ENCODE results near the gene ACP1.

The ACP1 gene

GRCh38 chr2:263022-263738, 1.6 kb upstream of the ACP1 start:
- peak overlapping the region; percentile 61 for H3K27ac Mint-ChIP-seq
- H3K4me3 Mint-ChIP-seq, result peak overlapping the region; percentile 78
- H3K36me3 Mint-ChIP-seq (ENCODE audit: low read depth), result peaks cover 53% of the 10 kb centered on the region
- H3K27me3 Mint-ChIP-seq, result no peaks in the 10 kb centered on the region
- H3K9me3 Mint-ChIP-seq, result peaks cover 13% of the 10 kb centered on the region
- peaks cover 39% of the 10 kb centered on the region for H3K4me1 Mint-ChIP-seq (ENCODE audit: low read depth)

GRCh38 chr2:263774-264492, 814 bp upstream of the ACP1 start, which contains the start of gene SH3YL1:
TSS of gene SH3YL1 (minus strand) at chr2:264032. CDS start at chr2:263984, 48 bp downstream.
- no peaks in the 10 kb centered on the region for H3K27me3 Mint-ChIP-seq
- peak within 1 kb of the TSS; percentile 94 for H3K27ac Mint-ChIP-seq
- H3K36me3 Mint-ChIP-seq (ENCODE audit: low read depth), result peaks cover 48% of the 10 kb centered on the region
- H3K4me1 Mint-ChIP-seq (ENCODE audit: low read depth), result peaks cover 46% of the 10 kb centered on the region
- peaks cover 6% of the 10 kb centered on the region for H3K9me3 Mint-ChIP-seq
- peak within 1 kb of the TSS; percentile 90 for H3K4me3 Mint-ChIP-seq

DNA sequence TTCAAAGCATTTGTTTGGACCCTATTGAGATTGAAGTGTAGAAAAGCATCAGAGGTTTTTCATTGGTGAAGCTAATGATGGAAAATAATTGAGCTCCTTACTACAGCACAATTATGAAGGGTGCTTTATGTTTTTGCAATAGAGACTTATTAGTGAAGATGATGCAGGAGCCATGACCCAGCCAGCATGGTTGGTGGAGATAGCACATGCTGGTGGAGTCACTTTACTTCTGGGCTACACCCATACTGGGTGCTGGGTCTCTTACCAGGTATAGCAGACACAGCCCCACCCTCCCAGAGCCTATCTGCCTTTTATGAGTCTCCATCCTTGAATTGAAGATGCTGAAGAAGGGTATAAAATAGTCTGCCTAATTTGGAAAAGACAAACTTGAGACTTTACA, 3.6 kb downstream of the ACP1 start:
- Mint-ChIP-seq H3K27ac (no peak overlapping the region), H3K36me3 (ENCODE audit: low read depth) (peaks cover 52% of the 10 kb centered on the region), H3K9me3 (no peaks in the 10 kb centered on the region), H3K4me1 (ENCODE audit: low read depth) (peaks cover 64% of the 10 kb centered on the region), H3K4me3 (no peak overlapping the region), H3K27me3 (no peaks in the 10 kb centered on the region)

DNA sequence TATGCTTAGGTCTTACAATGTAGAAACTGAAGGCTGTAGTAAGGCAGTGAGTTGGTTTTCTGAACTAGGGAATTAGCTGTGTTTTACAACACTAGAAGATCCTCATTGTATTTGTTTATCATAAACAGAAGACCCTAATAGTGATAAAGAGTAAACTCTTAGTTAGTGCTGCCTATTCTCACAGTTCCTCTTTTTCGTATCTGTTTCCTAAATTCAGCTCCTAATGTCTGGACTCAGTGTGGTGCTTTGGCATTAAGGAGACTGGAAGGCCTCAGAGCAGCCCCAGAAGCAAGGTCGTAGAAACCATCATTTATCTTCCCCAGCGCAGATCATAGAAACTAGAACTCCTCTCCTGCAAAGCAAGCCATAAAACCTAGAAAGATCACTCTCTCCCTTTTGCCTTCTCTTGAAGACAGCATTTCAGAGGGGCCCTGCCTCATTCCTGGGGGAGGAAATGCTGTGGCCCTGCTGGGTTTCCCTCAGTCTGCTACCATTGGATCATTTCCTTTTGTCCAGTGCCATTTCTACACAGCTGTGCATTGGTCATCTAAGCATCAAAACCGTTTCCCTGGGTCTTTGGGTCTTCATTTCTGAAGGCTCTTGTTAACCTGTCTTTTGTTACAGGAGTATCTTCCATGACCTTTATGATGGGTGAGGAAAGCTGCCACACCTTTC, 4.7 kb downstream of the ACP1 start:
- H3K27me3 Mint-ChIP-seq, result no peaks in the 10 kb centered on the region
- no peak overlapping the region for H3K27ac Mint-ChIP-seq
- H3K4me3 Mint-ChIP-seq, result no peak overlapping the region
- H3K36me3 Mint-ChIP-seq (ENCODE audit: low read depth), result peaks cover 60% of the 10 kb centered on the region
- H3K9me3 Mint-ChIP-seq, result no peaks in the 10 kb centered on the region
- peaks cover 60% of the 10 kb centered on the region for H3K4me1 Mint-ChIP-seq (ENCODE audit: low read depth)

DNA sequence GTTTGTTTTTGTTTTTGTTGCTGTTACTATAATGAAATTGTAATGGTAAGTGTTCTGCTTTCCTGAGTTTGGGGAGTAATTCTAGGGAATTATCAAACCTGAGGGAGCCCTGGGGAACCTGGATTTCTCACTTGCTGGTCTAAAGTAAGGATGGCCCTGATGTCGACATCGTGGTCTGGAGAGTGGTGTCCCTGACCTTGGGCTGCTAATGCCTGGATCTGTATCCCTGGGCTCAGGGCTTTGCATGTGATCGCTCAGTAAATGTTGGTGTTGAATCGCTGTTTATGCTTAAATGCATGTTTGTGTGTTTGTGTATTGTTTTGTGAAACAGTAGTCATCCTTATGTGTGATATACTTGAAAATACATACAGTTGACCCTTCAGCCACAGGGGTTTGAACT, 6.1 kb downstream of the ACP1 start:
- H3K36me3 Mint-ChIP-seq (ENCODE audit: low read depth), result peaks cover 73% of the 10 kb centered on the region
- H3K4me3 Mint-ChIP-seq, result no peak overlapping the region
- no peaks in the 10 kb centered on the region for H3K27me3 Mint-ChIP-seq
- H3K9me3 Mint-ChIP-seq, result no peaks in the 10 kb centered on the region
- H3K27ac Mint-ChIP-seq, result no peak overlapping the region
- peaks cover 56% of the 10 kb centered on the region for H3K4me1 Mint-ChIP-seq (ENCODE audit: low read depth)

DNA sequence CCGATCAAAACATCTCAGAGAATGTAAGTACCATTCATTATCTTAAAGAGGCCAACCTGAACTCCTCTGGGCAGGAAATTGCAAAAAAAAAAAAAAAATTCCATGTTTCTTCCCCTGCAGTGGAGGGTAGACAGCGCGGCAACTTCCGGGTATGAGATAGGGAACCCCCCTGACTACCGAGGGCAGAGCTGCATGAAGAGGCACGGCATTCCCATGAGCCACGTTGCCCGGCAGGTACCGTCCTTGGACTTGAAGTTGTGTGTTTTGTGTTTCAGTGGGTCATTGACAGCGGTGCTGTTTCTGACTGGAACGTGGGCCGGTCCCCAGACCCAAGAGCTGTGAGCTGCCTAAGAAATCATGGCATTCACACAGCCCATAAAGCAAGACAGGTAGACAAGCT, 7.2 kb downstream of the ACP1 start:
- Mint-ChIP-seq H3K9me3 (no peaks in the 10 kb centered on the region), H3K4me1 (ENCODE audit: low read depth) (peaks cover 46% of the 10 kb centered on the region), H3K4me3 (no peak overlapping the region), H3K27me3 (no peaks in the 10 kb centered on the region), H3K27ac (no peak overlapping the region), H3K36me3 (ENCODE audit: low read depth) (peaks cover 80% of the 10 kb centered on the region)

GRCh38 chr2:273333-273732, 8.6 kb downstream of the ACP1 start:
- peaks cover 82% of the 10 kb centered on the region for H3K36me3 Mint-ChIP-seq (ENCODE audit: low read depth)
- H3K4me1 Mint-ChIP-seq (ENCODE audit: low read depth), result peaks cover 34% of the 10 kb centered on the region
- no peaks in the 10 kb centered on the region for H3K27me3 Mint-ChIP-seq
- no peaks in the 10 kb centered on the region for H3K9me3 Mint-ChIP-seq
- no peak overlapping the region for H3K27ac Mint-ChIP-seq
- no peak overlapping the region for H3K4me3 Mint-ChIP-seq

- peaks cover 91% of the 10 kb centered on the region for H3K36me3 Mint-ChIP-seq (ENCODE audit: low read depth)
Observed at GRCh38 chr2:274503-274902, 9.8 kb downstream of the ACP1 start.

GRCh38 chr2:275466-275865, 10.7 kb downstream of the ACP1 start:
- no peaks in the 10 kb centered on the region for H3K9me3 Mint-ChIP-seq
- H3K4me1 Mint-ChIP-seq (ENCODE audit: low read depth), result peaks cover 16% of the 10 kb centered on the region
- no peak overlapping the region for H3K27ac Mint-ChIP-seq
- no peak overlapping the region for H3K4me3 Mint-ChIP-seq
- H3K27me3 Mint-ChIP-seq, result no peaks in the 10 kb centered on the region
- peaks cover 88% of the 10 kb centered on the region for H3K36me3 Mint-ChIP-seq (ENCODE audit: low read depth)

More at GRCh38 chr2:274503-274902, 9.8 kb downstream of the ACP1 start:
- Mint-ChIP-seq H3K27ac (no peak overlapping the region), H3K9me3 (no peaks in the 10 kb centered on the region), H3K4me3 (no peak overlapping the region), H3K27me3 (no peaks in the 10 kb centered on the region), H3K4me1 (ENCODE audit: low read depth) (peaks cover 24% of the 10 kb centered on the region)

DNA sequence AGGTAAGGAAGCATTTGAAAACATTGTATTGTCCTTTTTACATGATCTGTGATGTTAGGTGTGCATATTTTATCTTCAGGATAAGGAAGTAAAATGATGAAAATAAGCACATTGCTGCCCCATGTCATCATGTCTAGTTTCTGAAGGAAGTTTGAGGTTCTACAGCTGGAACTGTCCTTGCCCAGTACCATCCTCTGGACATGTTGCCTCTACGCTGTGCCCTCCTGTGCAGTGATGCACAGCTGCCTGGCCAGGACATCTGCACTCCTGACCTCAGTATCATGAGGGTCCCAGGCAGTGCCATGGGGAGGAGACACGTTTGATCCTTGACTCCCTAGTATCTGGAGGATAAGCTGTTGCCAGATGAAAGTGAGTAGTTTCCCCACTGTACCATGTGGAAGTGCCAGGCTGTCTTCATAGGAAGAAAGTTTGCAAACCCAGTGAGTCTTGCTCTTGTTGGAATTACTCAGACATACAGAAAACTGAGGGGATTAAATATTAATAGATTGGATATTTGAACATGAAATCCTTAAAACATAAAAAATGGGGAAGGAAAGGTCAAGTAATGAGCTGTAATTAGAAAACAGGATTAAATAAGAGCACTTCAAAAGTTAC, 13.7 kb downstream of the ACP1 start:
- H3K36me3 Mint-ChIP-seq (ENCODE audit: low read depth), result peaks cover 89% of the 10 kb centered on the region
- H3K27me3 Mint-ChIP-seq, result no peaks in the 10 kb centered on the region
- H3K27ac Mint-ChIP-seq, result no peak overlapping the region
- H3K4me3 Mint-ChIP-seq, result no peak overlapping the region
- no peaks in the 10 kb centered on the region for H3K4me1 Mint-ChIP-seq (ENCODE audit: low read depth)
- H3K9me3 Mint-ChIP-seq, result no peaks in the 10 kb centered on the region

DNA sequence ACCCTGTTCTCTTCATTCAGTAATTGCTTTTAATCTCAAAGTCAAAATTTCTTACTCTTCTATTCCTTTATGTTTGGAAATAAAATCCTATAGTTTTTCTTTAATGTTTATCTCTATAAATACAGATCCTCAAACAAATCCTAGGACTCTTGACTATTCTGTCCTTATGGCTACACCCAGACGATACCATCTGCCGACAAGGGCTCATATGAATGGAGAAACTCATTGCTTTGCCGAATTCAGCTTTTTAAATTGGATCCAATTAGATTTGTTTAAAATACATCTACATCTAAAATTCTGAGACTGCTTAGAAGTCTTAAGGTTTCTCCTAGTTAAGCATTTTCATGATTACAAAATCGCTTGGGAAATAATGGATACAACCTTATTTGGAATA, 14.2 kb downstream of the ACP1 start:
- H3K36me3 Mint-ChIP-seq (ENCODE audit: low read depth), result peaks cover 89% of the 10 kb centered on the region
- H3K4me3 Mint-ChIP-seq, result no peak overlapping the region
- no peaks in the 10 kb centered on the region for H3K4me1 Mint-ChIP-seq (ENCODE audit: low read depth)
- H3K9me3 Mint-ChIP-seq, result no peaks in the 10 kb centered on the region
- H3K27me3 Mint-ChIP-seq, result no peaks in the 10 kb centered on the region
- no peak overlapping the region for H3K27ac Mint-ChIP-seq

DNA sequence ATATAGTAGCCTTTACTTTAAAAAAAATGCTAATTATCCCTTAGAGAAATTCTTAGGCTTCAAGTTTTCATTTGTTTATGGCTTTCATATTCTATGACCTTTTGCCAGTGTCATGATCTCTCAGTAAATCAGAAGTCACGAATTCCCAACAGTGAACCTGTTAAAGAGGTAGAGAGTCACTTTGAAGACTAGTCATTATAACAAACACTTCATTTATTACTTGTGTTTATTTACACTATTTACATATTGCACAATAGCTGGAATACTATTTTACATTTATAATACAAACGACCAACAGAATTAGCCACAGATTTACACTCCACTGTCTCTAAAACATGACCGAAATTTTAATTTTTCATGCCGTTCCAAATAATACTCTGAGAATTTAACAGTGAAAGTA, 14.6 kb downstream of the ACP1 start:
- Mint-ChIP-seq H3K36me3 (ENCODE audit: low read depth) (peaks cover 85% of the 10 kb centered on the region), H3K4me3 (no peak overlapping the region), H3K4me1 (ENCODE audit: low read depth) (no peaks in the 10 kb centered on the region), H3K27ac (no peak overlapping the region), H3K27me3 (no peaks in the 10 kb centered on the region), H3K9me3 (no peaks in the 10 kb centered on the region)

- H3K27ac Mint-ChIP-seq, result no peak overlapping the region
- H3K4me3 Mint-ChIP-seq, result no peak overlapping the region
- peaks cover 78% of the 10 kb centered on the region for H3K36me3 Mint-ChIP-seq (ENCODE audit: low read depth)
- H3K27me3 Mint-ChIP-seq, result no peaks in the 10 kb centered on the region
- no peaks in the 10 kb centered on the region for H3K9me3 Mint-ChIP-seq
- H3K4me1 Mint-ChIP-seq (ENCODE audit: low read depth), result no peaks in the 10 kb centered on the region
Observed at GRCh38 chr2:279956-280649, 15.4 kb downstream of the ACP1 start.

- Mint-ChIP-seq H3K9me3 (no peaks in the 10 kb centered on the region), H3K4me1 (ENCODE audit: low read depth) (no peaks in the 10 kb centered on the region), H3K36me3 (ENCODE audit: low read depth) (peaks cover 72% of the 10 kb centered on the region), H3K27ac (no peak overlapping the region), H3K4me3 (no peak overlapping the region), H3K27me3 (peaks cover 5% of the 10 kb centered on the region)
Observed at GRCh38 chr2:280650-281110, 15.9 kb downstream of the ACP1 start.
